HepG2 (cell line): ENCODE results near the gene PNPLA3. TPM values are rescaled to one million over a fixed set of nuclear protein-coding genes. Genes with fewer than 3 reads are reported as not detected.

ENCODE experiments used
- ATAC-seq: fragments of 200-7000 bp; cut with Tn5 transposase; 3 replicates; pipeline ENCODE4 v1.9.1; 2020; ENCODE audit warnings: mild to moderate bottlenecking, moderate library complexity
- BruUV-seq: library from RNA; stranded (reverse); fragments of 400-500 nt; replicated peaks from 2 replicates; lab custom pipeline; 2021; lab: Mats Ljungman, UMichigan
- CTCF ChIA-PET: fragments of 300-600 bp; formaldehyde crosslinking; extraction: SDS; loops from one replicate; lab custom pipeline; 2021; ENCODE audit warnings: low total read pairs, inconsistent platforms, low intra/inter-chr PET ratio; lab: Yijun Ruan, JAX
- POLR2A ChIA-PET: fragments of 350-600 bp; sonication (Branson Sonifier 250); formaldehyde crosslinking; loops from one replicate; lab custom pipeline; 2020; ENCODE audit warnings: antibody characterized with exemption, inconsistent platforms; lab: Yijun Ruan, JAX
- DNase-seq: peaks from one replicate; pipeline ENCODE4 v3.0.0-alpha.2; 2015; ENCODE audit warnings: low spot score
- FAIRE-seq: peaks from 3 replicates; lab custom pipeline; 2011; peaks lifted over from hg19 to GRCh38; lab: Jason Lieb, UNC
- H2AFZ ChIP-seq: one replicate; pipeline ENCODE4 v1.6.1; 2011; ENCODE audit warnings: low read length, inconsistent platforms
- H3K27ac ChIP-seq: fragments of 300-600 bp; 3 replicates; pipeline ENCODE4 v1.8.0; 2011; ENCODE audit warnings: mixed run types, mild to moderate bottlenecking, mixed read lengths, low read length, inconsistent platforms; ENCODE audit not compliant: insufficient read depth; ENCODE audit errors: extremely low read length
- H3K27me3 ChIP-seq, 2 experiments: fragments of 200-600 bp in 1 of 2; 2 replicates in 1 of 2; 3 replicates in 1 of 2; pipeline versions ENCODE4 v1.6.0 to v1.8.0; 2011; ENCODE audit warnings: low read length in 2 of 2, mild to moderate bottlenecking in 2 of 2, moderate library complexity in 2 of 2, inconsistent platforms in 1 of 2; ENCODE audit not compliant: insufficient read depth in 2 of 2, control insufficient read depth in 1 of 2
- H3K36me3 ChIP-seq, 2 experiments: fragments of 200-600 bp in 1 of 2; replicated peaks in 1 of 2; 2 replicates in 1 of 2; 3 replicates in 1 of 2; pipeline versions ENCODE4 v1.5.1 to v1.8.0; 2011; ENCODE audit warnings: low read length in 2 of 2, inconsistent platforms in 1 of 2; ENCODE audit not compliant: insufficient read depth in 2 of 2, control insufficient read depth in 1 of 2
- H3K4me1 ChIP-seq: 2 replicates; pipeline ENCODE4 v1.5.1; 2012; ENCODE audit warnings: low read length, inconsistent platforms; ENCODE audit not compliant: insufficient read depth
- H3K4me2 ChIP-seq: 2 replicates; pipeline ENCODE4 v1.6.0; 2011; ENCODE audit warnings: low read depth, low read length, inconsistent platforms
- H3K4me3 ChIP-seq, 3 experiments: fragments of 200-600 bp in 1 of 3; sonication (generic), shearing (Covaris generic) in 1 of 3; replicated peaks in 1 of 3; 2 replicates each; pipeline ENCODE4 v1.5.1; 2011 to 2016; ENCODE audit warnings: low read length in 3 of 3, inconsistent platforms in 2 of 3, low read depth in 2 of 3, mild to moderate bottlenecking in 2 of 3, control low read depth in 1 of 3, mixed read lengths in 1 of 3; ENCODE audit not compliant: insufficient read depth in 1 of 3
- H3K79me2 ChIP-seq: one replicate; pipeline ENCODE4 v1.6.1; 2011; ENCODE audit warnings: low read length, inconsistent platforms; ENCODE audit not compliant: insufficient read depth
- H3K9ac ChIP-seq: 2 replicates; pipeline ENCODE4 v1.6.0; 2011; ENCODE audit warnings: mild to moderate bottlenecking, low read depth, low read length, inconsistent platforms; ENCODE audit not compliant: insufficient read depth
- H3K9me3 ChIP-seq: 2 replicates; pipeline ENCODE4 v1.5.1; 2012; ENCODE audit warnings: mild to moderate bottlenecking, low read length
- H4K20me1 ChIP-seq: 2 replicates; pipeline ENCODE4 v1.6.0; 2011; ENCODE audit warnings: inconsistent platforms, mild to moderate bottlenecking, low read length, moderate library complexity; ENCODE audit not compliant: insufficient read depth
- THAP7 ChIP-seq: sonication (generic); formaldehyde crosslinking; IDR thresholded peaks from 2 replicates; pipeline ENCODE4 v1.8.1; 2023; ENCODE audit warnings: mild to moderate bottlenecking, missing genetic modification reagents
- ZBTB39 ChIP-seq: sonication (generic); formaldehyde crosslinking; IDR thresholded peaks from 2 replicates; pipeline ENCODE4 v1.5.0; 2020; ENCODE audit warnings: missing genetic modification reagents
- ZNF224 ChIP-seq: sonication (generic); formaldehyde crosslinking; IDR thresholded peaks from 2 replicates; pipeline ENCODE4 v1.5.0; 2020; ENCODE audit warnings: mild to moderate bottlenecking, missing genetic modification reagents
- ZNF546 ChIP-seq: sonication (generic); formaldehyde crosslinking; conservative IDR thresholded peaks from 2 replicates; pipeline ENCODE4 v1.8.1; 2023; ENCODE audit warnings: mild to moderate bottlenecking, missing genetic modification reagents
- WGBS: methylation state at CpG from one replicate; pipeline ENCODE4 v1.1.6; 2017; ENCODE audit warnings: low lambda C conversion rate; 5-methylcytosine and 5-hydroxymethylcytosine counted together
- in situ Hi-C: cut with HindIII; loops from 2 replicates; pipeline ENCODE4 v1.10.0; 2017; ENCODE audit warnings: low pct_unique_long_range_greater_than_20kb; ENCODE audit not compliant: extremely low pct_ligation_motif_present
- intact Hi-C: fragments of 100-400 bp; cut with micrococcal nuclease; formaldehyde crosslinking; loops from one replicate; pipeline ENCODE4 v1.10.0; 2022; ENCODE audit not compliant: unreplicated experiment
- polyA plus RNA-seq, 8 experiments: library from polyadenylated mRNA; depleted of rRNA in 3 of 8; stranded (reverse) in 7 of 8; unstranded in 1 of 8; fragments of >200 nt; fragmentation: Illumina TruSeq in 4 of 8; extraction: Trizol in 4 of 8; gene quantifications; 2 replicates each; pipeline versions ENCODE4 v1.2.1 to v1.2.3, GENCODE V29; 2011 to 2016; ENCODE audit warnings: low read depth in 4 of 8, missing spikeins in 1 of 8, mixed read lengths in 1 of 8; ENCODE audit not compliant: insufficient read depth in 1 of 8
- total RNA-seq, 5 experiments: library from RNA; depleted of rRNA; stranded (reverse); fragments of >200 nt; fragmentation: Illumina TruSeq; extraction: Trizol; gene quantifications; 2 replicates each; pipeline ENCODE4 v1.2.3, GENCODE V29; 2016; ENCODE audit warnings: low read depth in 1 of 5

The PNPLA3 gene
- total and polyA plus RNA-seq, 2 of the 13 experiments (the other 11 are each of a cell fraction or from before 2014, with no cell fraction given), result 16.9 to 19.8 TPM

- TF ChIP-seq ZBTB39 (CRISPR knock-in tag) (no peak), ZNF224 (no peak), ZNF546 (no peak)
Observed at GRCh38 chr22:43969989-43970755, 46.6 kb downstream of the PNPLA3 start (continued).

- Histone ChIP-seq H3K4me1 (no peaks in the 10 kb centered on the region), H2AFZ (no peak overlapping the region), H3K4me3 (no peak overlapping the region), H3K27me3 (no peaks in the 10 kb centered on the region), H3K9me3 (no peaks in the 10 kb centered on the region), H3K9ac (no peak overlapping the region), H4K20me1 (no peaks in the 10 kb centered on the region), H3K4me2 (no peak overlapping the region), H3K79me2 (no peaks in the 10 kb centered on the region), H3K36me3 (peaks cover 36 to 85% of the 10 kb centered on the region in 2 experiments), H3K27ac (no peak overlapping the region)
- POLR2A ChIA-PET, result no interaction called here
- ATAC-seq, result no peak
- DNase-seq, result no peak
- in situ Hi-C loops, result no loop called here
- no peak for TF ChIP-seq THAP7 (CRISPR knock-in tag)
- CTCF ChIA-PET, result no interaction called here
- FAIRE-seq, result no peak
- no TSS peak for BruUV-seq
- 96% methylated on average over 7 of the region's 8 CpGs for WGBS
- intact Hi-C loops, result no loop called here
Observed at GRCh38 chr22:43971112-43971511, 47.5 kb downstream of the PNPLA3 start.
